Measurements from ENCODE around the gene NLK.

DNA sequence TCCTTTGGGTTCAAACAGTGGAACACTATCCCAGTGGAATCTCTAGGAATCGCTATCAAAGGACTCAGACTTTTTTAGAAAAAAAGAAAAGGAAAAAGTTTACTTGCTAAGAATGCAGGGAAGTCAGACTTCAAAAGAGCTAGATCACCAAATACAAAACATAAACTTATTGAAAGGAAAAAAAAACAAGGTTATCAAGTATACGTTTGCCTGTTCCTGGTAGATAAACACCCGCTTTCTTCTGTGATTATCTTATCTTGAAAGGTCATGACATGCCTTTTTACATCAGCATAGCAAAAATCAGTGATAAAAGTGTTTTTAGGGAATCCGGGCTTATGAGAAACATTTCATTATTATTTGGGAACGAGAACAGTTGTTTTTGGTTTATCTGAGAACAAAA lies 147.2 kb downstream of the NLK start:
- TF ChIP-seq, protein P1, sequence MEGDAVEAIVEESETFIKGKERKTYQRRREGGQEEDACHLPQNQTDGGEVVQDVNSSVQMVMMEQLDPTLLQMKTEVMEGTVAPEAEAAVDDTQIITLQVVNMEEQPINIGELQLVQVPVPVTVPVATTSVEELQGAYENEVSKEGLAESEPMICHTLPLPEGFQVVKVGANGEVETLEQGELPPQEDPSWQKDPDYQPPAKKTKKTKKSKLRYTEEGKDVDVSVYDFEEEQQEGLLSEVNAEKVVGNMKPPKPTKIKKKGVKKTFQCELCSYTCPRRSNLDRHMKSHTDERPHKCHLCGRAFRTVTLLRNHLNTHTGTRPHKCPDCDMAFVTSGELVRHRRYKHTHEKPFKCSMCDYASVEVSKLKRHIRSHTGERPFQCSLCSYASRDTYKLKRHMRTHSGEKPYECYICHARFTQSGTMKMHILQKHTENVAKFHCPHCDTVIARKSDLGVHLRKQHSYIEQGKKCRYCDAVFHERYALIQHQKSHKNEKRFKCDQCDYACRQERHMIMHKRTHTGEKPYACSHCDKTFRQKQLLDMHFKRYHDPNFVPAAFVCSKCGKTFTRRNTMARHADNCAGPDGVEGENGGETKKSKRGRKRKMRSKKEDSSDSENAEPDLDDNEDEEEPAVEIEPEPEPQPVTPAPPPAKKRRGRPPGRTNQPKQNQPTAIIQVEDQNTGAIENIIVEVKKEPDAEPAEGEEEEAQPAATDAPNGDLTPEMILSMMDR (IDR thresholded peaks at IDR 0.05) = no peak
- TF ChIP-seq EP300 (IDR thresholded peaks at IDR 0.05; ENCODE audit: low read depth) = no peak
- no peak for TF ChIP-seq POLR2AphosphoS5 (IDR thresholded peaks at IDR 0.05)
- TF ChIP-seq POLR2A (IDR thresholded peaks at IDR 0.05) = no peak

Measured in transverse colon (tissue), 4 donors.